OCI-LY7 (cell line): ENCODE results near the gene PWWP2A.

ENCODE experiments used
- EZH2phosphoT487 ChIP-seq: fragments of 200-600 bp; sonication (generic); IDR thresholded peaks from 2 replicates; pipeline ENCODE4 v1.6.1; 2018; ENCODE audit warnings: low read depth, borderline replicate concordance, mild to moderate bottlenecking, mixed run types, antibody characterized with exemption, low read length, moderate library complexity, mixed read lengths
- TF ChIP-seq, protein P1 (sequence below): fragments of 200-600 bp; sonication (generic); conservative IDR thresholded peaks from 2 replicates; pipeline ENCODE4 v1.5.1; 2014; ENCODE audit warnings: mild to moderate bottlenecking, antibody characterized with exemption, low read length, moderate library complexity, mixed read lengths

DNA sequence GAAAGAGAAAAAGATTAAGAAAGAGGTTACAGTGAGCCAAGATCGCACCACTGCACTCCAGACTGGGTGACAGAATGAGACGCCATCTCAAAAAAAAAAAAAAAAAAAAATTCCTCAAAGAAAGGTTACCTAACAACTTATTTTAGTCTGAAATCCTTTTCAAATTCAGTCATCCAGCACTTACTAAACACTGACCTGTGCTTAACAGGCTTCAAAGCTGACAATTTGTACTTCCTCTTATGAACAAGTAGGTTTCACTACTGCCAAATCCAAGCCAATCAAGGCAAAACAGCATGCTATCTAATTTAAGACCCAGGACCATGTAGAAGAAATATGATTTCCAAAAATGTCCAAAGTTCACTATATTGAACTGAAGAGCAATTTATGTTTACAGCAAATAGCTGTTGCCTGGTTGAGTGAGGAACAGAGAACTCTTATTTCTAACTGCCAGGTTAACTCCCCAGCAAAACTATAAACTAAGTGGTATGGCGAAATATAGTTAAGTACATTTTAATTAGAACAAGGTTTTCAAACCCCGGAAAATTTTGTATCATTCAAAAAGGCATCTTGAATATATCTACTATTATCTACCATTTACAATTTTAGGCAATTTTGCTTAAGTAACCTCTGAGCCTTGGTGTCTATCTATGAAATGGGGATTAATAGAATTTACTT lies 13.4 kb downstream of the PWWP2A start:
- TF ChIP-seq, protein P1, sequence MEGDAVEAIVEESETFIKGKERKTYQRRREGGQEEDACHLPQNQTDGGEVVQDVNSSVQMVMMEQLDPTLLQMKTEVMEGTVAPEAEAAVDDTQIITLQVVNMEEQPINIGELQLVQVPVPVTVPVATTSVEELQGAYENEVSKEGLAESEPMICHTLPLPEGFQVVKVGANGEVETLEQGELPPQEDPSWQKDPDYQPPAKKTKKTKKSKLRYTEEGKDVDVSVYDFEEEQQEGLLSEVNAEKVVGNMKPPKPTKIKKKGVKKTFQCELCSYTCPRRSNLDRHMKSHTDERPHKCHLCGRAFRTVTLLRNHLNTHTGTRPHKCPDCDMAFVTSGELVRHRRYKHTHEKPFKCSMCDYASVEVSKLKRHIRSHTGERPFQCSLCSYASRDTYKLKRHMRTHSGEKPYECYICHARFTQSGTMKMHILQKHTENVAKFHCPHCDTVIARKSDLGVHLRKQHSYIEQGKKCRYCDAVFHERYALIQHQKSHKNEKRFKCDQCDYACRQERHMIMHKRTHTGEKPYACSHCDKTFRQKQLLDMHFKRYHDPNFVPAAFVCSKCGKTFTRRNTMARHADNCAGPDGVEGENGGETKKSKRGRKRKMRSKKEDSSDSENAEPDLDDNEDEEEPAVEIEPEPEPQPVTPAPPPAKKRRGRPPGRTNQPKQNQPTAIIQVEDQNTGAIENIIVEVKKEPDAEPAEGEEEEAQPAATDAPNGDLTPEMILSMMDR = no peak
- no peak for TF ChIP-seq EZH2phosphoT487
